Fibroblast of skin of scalp (primary cell): Measurements from ENCODE around the gene LGALS7.

ENCODE experiments used
- DNase-seq: peaks from one replicate; pipeline ENCODE4 v3.0.0-alpha.2; 2013

The LGALS7 gene

GRCh38 chr19:38725469-38726283 is 47.6 kb downstream of the LGALS7 start:
- DNase-seq = no peak

GRCh38 chr19:38723990-38724854 is 49.1 kb downstream of the LGALS7 start:
- no peak for DNase-seq

DNA sequence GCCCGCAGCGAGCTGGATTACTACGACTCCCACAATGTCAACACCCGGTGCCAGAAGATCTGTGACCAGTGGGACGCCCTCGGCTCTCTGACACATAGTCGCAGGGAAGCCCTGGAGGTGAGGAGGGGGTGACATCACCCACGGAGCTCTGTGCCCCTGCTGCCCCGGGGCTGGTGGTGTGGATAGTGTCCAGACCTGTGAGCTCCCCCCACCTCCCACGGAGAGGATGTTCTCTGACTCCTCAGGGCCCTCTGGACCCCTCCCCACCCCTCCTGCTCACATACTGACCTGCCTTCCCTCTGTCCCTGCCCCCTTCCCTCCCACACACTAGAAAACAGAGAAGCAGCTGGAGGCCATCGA is 49.7 kb downstream of the LGALS7 start:
- DNase-seq = no peak

GRCh38 chr19:38722947-38723605 is 50.2 kb downstream of the LGALS7 start:
- no peak for DNase-seq

GRCh38 chr19:38721979-38722773 is 51.1 kb downstream of the LGALS7 start:
- no peak for DNase-seq

DNA sequence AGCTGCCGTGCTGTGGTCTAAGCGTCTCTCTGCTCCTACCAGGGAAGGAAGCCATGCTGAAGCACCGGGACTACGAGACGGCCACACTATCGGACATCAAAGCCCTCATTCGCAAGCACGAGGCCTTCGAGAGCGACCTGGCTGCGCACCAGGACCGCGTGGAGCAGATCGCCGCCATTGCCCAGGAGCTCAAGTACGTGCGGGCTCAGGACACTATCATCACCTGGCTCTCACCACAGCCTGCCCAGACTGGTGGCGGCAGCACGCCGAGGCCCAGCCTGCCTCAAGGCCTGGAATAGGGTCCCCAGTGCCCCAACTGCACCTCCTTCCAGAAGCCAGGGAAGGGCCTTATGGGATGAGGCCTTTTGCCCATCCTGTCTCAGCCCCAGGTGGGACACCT is 51.8 kb downstream of the LGALS7 start:
- DNase-seq = no peak
